ENCODE results near the gene LACC1.

Gene LACC1

GRCh38 chr13:43879755-43880181 is at the start of gene LACC1:
Gene LACC1, plus strand, starts transcription at chr13:43879904. Its CDS starts 1,082 bp downstream, at chr13:43880986.
- DNase-seq: no peak

- no peak for DNase-seq
These were observed 49.2 kb upstream of the LACC1 start for GRCh38 chr13:43830497-43830881.

- DNase-seq: no peak
These were observed 48.6 kb upstream of the LACC1 start for GRCh38 chr13:43831088-43831487.

GRCh38 chr13:43835701-43836100 is 44.0 kb upstream of the LACC1 start:
- no peak for DNase-seq

- DNase-seq: no peak
These were observed 40.8 kb upstream of the LACC1 start for GRCh38 chr13:43838909-43839308.

GRCh38 chr13:43846496-43847158 is 33.1 kb upstream of the LACC1 start:
- DNase-seq: no peak

GRCh38 chr13:43848001-43848649 is 31.6 kb upstream of the LACC1 start:
- DNase-seq: no peak

GRCh38 chr13:43850873-43851272 is 28.8 kb upstream of the LACC1 start:
- no peak for DNase-seq

- no peak for DNase-seq
These were observed 26.7 kb upstream of the LACC1 start for GRCh38 chr13:43852923-43853404.

GRCh38 chr13:43861863-43862262 is 17.8 kb upstream of the LACC1 start:
- DNase-seq: no peak

- no peak for DNase-seq
These were observed 14.8 kb upstream of the LACC1 start for GRCh38 chr13:43864921-43865320.

GRCh38 chr13:43865892-43866291 is 13.8 kb upstream of the LACC1 start:
- no peak for DNase-seq

GRCh38 chr13:43872181-43872580 is 7.5 kb upstream of the LACC1 start:
- no peak for DNase-seq

- DNase-seq: no peak
These were observed 5.1 kb upstream of the LACC1 start for GRCh38 chr13:43874504-43875092.

- no peak for DNase-seq
These were observed 3.3 kb upstream of the LACC1 start for GRCh38 chr13:43876366-43876765.

- DNase-seq: no peak
These were observed 2.4 kb upstream of the LACC1 start for GRCh38 chr13:43877326-43877725.

- no peak for DNase-seq
These were observed 1.9 kb upstream of the LACC1 start for GRCh38 chr13:43877766-43878165.

GRCh38 chr13:43878892-43879754 is 581 bp upstream of the LACC1 start, which contains the start of gene CCDC122:
Gene CCDC122, minus strand, starts transcription at chr13:43879740. Its CDS starts 10,364 bp downstream, at chr13:43869376.
- no peak for DNase-seq

- no peak for DNase-seq
These were observed 631 bp downstream of the LACC1 start for GRCh38 chr13:43880214-43880855.

- DNase-seq: no peak
These were observed 1.2 kb downstream of the LACC1 start for GRCh38 chr13:43880926-43881325.

GRCh38 chr13:43881580-43881979 is 1.9 kb downstream of the LACC1 start:
- no peak for DNase-seq

- no peak for DNase-seq
These were observed 3.9 kb downstream of the LACC1 start for GRCh38 chr13:43883631-43884030.

GRCh38 chr13:43884222-43884621 is 4.5 kb downstream of the LACC1 start:
- DNase-seq: no peak
